Measurements from ENCODE around the gene DPP6.

Gene DPP6

DNA sequence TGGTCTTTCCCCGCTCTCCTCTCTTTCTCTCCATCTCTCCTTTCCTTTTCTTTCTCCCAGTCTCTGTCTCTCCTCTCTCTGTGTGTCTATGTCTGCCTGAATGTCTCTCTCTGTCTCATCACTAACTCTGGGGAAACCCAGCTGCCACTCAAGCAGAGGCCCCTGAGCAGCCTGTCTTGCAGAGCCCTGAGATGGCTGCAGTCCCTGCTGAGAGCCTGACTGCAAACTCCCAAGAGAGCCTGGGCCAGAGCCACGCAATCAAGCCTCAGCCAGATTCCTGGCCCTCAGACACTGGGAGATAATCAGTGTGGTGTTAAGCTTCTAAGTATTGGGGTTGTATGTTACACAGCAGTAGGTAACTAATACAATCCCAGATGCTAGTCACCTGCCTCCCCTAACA is 859.2 kb downstream of the DPP6 start:
- no peak overlapping the region for H3K4me3 ChIP-seq
- H3K27ac ChIP-seq, result no peak overlapping the region
- DNase-seq (ENCODE audit: low spot score), result no peak
- no peak for TF ChIP-seq CTCF (IDR thresholded peaks at IDR 0.05)

DNA sequence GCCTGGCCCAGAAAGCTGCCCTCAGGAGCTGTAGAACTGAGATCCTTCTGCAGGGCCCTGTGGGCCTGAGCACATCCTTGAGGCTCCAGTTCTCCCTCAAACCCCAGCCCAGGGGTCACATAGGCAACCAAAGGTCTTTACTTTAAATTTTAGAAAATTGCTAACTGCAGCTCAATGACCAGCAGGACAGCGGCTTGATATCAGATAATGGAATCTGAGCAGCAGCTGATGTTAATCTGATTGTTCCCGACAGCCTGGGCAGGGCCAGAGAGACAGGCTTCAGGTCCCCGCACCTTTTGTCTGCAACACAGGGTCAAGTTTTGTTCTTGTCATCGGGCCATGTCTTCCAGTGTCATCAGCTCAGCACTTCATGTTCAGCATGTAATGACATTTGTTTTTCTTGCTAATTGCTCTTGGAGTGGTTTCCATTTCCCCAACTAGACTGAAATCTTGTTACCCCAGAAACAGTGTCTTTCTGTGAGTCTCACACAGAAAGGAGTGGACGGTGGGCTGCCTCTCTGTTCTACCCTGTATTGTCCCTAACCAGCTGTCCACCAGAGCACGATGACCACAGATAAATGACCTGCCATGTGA is 859.8 kb downstream of the DPP6 start:
- H3K4me3 ChIP-seq, result no peak overlapping the region

GRCh38 chr7:154912871-154913637 is 860.9 kb downstream of the DPP6 start:
- TF ChIP-seq CTCF (IDR thresholded peaks at IDR 0.05), result no peak
- Histone ChIP-seq H3K27ac (no peak overlapping the region), H3K4me3 (no peak overlapping the region)
- peak; percentile 29 for DNase-seq (ENCODE audit: low spot score)

More for the DNA sequence above, 859.8 kb downstream of the DPP6 start:
- no peak for DNase-seq (ENCODE audit: low spot score)
- no peak overlapping the region for H3K27ac ChIP-seq
- no peak for TF ChIP-seq CTCF (IDR thresholded peaks at IDR 0.05)

- peak; percentile 81 for DNase-seq (ENCODE audit: low spot score)
- no peak overlapping the region for H3K27ac ChIP-seq
- peak; percentile 81 for TF ChIP-seq CTCF (IDR thresholded peaks at IDR 0.05)
- H3K4me3 ChIP-seq, result peak overlapping the region; percentile 63
Observed at GRCh38 chr7:154913638-154914307, 861.6 kb downstream of the DPP6 start.

GRCh38 chr7:154914308-154914995 is 862.3 kb downstream of the DPP6 start:
- DNase-seq (ENCODE audit: low spot score), result no peak
- Histone ChIP-seq H3K4me3 (peak overlapping the region; percentile 63), H3K27ac (no peak overlapping the region)
- TF ChIP-seq CTCF (IDR thresholded peaks at IDR 0.05), result no peak

GRCh38 chr7:154914996-154915380 is 862.8 kb downstream of the DPP6 start:
- Histone ChIP-seq H3K27ac (no peak overlapping the region), H3K4me3 (no peak overlapping the region)
- DNase-seq (ENCODE audit: low spot score), result no peak
- no peak for TF ChIP-seq CTCF (IDR thresholded peaks at IDR 0.05)

Measured in coronary artery (tissue), 2 donors.